CD1c-positive myeloid dendritic cell (primary cell): ENCODE results near the gene VWA8.

Experiments
- DNase-seq: peaks from one replicate; pipeline ENCODE4 v3.0.0-alpha.2; 2016; ENCODE audit errors: extremely low spot score

VWA8 gene

DNA sequence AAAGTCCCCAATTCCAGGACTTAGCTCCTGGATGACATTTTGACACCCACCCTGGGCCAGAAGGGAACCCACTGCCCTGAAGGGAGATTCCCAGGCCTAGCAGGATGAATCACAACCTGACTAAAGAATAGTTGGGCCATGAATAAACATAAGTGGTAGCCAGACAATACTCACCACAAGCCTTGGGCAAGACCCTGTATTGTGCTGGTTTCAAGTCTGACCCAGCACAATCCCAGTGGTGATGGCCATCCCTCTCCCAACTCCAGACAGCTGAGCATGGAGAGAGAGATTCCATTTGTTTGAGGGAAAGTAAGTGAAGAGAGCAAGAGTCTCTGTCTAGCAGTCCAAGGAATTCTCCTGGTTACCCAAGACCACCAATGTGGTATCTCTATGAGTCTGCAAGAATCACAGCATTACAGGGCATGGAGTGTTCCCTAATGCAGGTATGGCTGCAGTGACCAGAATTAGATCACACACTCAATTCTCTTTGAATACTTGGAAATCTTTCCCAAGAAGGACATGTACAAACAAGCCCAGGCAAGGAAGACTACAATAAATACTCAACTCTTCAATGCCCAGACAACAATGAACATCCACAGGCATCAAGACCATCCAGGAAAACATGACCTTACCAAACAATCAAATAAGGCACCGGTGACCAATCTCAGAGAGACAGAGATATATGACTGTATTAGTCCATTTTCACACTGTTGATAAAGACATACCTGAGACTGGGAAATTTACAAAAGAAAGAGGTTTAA, 158.0 kb downstream of the VWA8 start:
- DNase-seq: no peak

DNA sequence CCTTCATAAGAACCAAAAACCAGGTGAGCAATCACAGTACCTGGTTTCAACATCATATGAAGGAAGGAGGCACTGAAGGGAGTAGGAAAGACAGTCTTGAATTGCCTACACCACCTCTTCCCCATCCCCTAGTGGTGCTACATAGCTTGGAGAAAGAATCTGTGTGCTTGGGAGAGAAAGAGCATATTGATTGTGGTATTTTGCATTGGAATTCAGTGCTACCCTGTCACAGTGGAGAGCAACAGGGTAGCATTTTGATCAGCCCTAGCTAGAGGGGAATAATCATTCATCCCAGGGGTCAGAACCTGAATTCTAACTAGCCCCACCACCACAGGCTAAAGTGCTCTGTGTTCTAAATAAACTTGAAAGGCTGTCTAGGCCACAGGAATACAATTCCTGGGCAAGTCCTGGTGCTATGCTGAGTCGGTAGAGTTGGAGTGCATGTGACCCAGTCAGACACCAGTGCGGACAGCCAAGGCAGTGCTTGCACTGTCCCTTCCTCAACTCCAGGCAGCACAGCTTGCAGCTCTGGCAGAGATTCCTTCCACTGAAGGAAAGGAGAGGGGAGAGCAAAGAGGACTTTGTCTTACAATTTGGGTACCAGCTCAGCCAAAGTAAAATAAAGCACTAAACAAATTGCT, 158.7 kb downstream of the VWA8 start:
- DNase-seq: no peak

DNA sequence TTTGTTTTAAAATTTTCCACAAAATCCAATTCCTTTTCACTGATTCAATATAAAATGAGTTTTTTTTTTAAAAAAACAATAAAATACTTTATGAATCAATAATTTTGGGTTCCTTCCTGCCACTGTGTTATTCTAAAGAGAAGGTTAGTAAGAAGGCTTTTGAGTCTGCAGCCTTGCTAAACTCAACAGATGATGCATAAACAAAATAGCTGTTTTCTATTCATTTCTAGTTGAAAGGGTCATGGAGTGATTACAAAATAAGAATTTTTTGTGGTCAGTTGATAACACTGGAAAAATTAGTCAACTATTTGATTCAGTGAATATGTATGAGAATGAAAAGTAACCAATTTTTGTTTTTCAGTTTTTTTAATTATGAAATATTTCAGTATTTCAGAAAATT, 169.9 kb downstream of the VWA8 start:
- DNase-seq: no peak

DNA sequence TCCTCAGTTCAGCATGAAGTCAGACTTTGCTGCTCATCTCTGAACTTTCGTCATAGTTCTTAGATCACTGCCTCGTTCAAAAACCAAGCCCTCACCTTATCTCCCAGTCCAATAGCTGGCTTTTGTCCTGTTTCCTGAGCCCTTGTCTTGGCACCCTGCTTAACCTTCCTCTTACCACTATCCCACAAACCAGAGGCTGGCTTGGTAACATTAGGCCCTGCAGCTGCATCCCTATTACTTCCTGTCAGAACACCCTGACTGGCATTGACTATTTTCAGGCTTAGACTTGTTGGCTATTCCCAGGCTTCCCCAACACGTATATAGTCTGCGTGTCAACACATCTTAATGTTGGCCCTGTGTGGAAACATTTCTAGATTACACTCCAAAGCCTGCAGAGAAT, 172.4 kb downstream of the VWA8 start:
- DNase-seq: no peak

DNA sequence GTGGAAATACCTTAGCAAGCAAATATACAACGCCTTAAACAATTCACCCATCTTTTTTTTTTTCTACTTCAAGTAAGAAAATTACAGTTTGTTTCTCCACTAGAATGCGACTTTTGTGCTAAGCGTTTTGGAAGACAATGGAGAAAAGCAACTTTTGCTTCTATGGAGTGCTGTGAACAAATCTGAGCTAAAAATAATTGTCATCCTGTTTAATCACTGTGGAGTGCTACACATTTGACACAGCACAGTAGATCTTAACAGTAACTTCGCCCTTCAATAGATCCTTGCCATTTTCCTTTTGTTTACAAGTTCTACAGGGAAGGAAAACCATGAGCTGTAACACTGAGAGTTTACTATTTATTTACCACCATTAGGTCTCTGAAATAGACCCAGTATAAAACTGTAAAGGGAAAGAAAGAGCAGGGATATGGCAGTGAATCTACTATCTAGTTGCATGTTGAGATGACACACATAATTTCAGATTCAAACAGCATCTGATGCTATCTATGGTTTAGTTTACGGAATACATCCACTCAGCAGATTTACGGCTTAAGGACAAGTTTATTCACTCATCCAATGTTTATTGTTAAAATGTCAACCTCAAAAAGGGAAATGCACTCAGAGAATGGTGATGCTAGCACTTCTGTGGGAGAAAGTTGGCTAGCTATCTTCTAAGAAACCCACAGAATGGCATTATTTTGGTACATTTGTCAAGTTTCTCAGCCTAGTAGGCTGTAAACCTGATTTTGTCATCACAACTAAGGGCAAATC, 175.3 kb downstream of the VWA8 start:
- no peak for DNase-seq

DNA sequence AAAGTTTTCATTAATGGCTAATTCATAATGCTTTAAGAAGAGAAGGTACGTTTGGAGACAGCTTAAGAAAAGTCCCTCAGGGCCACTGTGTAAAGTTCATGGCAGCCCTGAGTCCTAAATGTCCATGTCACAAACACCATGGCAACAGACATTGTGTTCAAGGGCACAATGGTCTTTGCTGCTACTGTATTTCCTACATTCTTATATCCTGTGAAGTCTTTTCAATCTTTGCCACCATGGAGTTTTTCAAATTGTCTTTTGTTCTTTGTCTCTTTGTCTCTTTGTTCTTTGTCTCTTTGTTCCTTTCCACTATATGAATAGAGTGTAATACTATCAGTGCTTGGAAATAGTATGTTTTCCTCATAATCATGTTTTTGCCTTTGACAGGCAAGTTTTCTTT, 178.8 kb downstream of the VWA8 start:
- DNase-seq: no peak

DNA sequence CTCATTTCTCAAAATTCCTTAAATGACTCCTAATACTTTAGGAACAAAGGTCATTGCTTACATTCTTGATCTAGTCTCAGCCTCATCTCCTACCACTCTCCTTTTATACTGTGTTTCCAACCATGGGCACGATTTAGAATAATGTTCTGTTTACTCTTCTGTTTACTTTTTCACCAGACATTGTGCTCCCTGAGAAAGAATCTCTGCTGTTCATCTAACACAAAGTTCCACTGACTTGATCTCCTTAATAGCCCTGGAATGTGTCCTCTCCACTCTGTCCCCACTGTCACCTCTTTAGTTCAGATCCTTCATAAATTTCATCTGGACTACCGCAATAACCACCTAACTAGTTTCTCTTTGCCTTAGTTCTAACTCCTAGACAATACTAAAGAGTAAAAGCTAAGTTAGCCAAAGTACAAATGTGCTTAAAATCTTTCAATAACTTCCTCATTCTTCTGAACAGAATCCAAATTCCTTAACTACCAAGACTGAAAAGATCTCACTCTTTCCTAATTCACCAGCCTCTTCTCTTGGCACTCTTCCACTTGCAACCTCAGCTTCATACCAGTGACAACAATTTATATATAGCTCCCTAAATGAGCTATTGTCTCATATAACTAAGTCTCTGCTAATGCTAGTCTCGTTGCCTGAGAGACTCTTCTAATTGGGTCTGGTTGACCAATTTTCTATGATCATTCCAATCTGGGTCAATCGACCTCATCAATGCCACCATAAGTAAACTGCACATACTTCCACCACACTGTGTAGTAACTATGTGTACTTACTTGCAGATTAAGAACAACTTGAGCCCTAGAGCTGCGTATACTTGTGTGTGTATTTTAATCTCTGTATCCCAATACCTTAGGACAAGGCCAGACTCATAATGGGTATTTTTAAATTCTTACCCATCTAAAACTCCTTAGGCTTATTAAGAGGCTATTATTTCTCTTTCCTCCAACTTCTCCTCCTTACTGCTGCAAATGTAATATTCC, 179.9 kb downstream of the VWA8 start:
- no peak for DNase-seq

DNA sequence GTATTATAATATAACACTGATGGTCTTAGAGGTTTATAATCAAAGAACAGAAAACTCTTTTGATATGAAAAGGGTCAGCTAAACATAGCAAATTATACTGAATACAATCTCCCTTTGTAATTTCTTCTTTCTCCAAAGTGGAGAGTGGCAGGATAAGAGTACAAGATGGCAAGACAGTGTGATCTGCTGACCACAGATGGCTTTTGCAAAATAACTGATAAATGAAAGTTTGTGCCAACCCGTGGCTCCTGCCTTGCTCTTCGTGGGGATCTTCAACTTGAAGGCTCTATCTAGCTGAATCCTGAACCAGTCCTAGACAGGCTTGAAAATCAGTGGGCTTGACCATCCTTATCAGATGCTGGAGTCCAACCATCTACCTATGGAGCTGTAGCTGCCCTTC, 185.7 kb downstream of the VWA8 start:
- no peak for DNase-seq

DNA sequence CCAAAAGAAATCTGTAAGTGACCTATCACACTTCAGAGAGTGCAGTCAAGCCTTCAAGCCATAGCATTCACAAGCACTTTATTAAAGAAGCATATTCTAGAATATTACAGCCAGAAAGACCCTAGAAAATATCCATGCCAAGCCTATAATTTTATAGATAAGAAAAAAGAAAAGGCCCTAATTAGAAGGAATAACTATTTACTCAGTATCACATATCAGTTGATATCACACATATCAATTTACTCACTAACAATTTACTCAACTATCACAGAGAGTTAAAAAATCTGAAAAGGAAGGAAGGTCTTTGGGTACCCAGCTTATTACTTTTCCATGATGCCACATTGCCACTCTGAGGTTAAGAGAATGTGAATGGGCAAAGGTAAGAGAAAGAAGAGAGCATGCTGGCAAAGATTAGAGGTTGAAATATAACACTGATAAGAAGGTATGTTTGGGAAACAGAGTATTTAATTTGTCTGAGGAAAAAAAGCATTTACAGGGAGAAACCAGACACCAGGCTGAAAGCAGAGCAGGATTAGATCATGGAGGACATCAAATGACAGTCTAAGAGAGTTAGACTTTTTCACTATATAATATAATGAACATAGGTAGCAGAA, 186.2 kb downstream of the VWA8 start:
- no peak for DNase-seq

DNA sequence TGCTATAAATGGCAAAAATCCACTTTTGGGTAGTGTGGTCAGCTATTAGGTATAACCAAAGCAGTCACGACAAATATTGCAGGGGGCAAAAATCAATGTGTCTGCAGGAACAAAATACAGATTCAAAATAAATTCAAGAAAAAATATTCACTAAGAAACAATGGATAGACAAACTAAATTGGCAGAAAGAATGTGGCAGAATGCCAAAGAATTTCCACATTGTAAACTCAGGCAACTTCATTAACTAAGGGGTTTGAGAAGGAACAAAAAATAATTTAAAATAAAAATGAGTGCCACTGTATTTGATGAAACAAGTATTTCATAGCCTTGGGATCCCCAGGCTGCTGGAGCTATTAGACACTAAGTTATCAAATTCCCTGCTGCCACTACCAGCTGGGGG, 193.1 kb downstream of the VWA8 start:
- no peak for DNase-seq

DNA sequence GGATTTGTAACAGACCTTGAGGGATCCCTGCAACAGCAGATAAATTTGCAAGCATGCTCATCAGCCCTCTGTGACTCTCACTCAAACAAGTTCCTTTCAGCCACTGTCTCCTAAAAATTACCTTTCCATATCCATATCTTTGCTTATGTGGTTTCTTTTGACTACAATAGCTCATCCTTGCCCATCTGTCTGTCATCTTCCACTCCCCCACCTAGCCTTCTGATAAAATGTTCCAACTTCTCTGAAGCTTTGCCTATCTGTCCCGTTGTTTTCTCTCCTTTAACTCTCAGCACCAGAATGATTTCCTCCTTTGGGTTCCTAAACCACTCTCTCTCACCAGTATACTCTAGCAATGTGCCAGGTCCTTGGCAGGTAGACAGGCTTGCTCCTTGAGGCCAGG, 194.5 kb downstream of the VWA8 start:
- no peak for DNase-seq

DNA sequence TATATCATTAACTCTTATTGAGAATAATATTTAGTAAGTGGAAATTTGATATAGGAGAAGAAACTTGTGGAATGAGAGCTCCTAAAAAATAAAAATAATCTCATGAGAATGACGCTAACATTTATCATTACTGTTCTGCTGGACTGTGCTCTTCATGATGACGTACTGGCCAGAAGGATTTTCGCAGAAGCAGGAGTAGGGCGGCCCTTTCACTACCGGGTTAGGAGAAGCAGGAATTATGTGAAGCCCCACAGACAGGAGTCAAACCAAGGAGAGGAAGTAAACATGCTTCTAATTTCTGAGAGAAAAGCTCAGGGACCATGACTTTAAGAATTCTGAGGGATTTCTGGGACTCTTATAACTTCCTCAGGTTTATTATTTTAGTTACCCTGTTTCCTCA, 195.1 kb downstream of the VWA8 start:
- no peak for DNase-seq

DNA sequence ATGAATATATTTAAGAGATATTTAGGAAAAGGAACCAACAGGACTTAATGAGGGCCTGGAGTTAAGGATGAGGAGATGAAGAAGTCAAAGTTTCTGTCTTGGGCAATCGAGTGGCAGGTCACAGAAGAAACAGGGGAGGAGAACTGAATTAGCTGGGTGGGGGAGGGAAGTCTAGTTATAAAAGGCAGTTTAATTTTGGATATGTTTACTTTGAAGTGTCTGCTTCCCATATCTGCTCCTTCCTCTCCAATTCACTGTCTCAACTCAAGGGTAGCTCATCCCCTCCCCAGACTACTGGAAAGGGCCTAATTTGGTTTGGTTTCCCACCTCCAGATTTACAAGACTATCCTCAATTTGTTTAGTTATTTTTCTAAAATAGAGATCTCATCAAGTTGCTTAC, 195.9 kb downstream of the VWA8 start:
- DNase-seq: no peak

DNA sequence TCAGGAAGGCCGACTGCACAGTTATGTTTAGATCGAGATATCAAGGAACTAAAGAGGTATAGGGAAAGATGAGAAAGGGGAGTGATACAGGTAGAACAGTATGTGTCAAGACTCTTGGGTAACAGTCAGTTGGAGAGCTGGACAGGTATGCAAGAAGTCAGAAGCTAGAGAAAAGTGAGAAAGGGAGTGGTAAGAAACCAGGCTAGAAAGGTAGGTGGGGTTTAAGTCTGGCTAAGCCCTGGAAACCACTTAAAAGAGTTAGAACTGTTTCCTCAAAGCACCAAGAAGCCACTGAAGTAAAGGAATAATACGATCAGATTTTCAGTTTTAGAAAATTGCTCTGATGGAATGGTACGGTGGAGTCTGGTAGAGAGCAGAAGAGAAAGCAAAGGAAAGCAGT, 196.4 kb downstream of the VWA8 start:
- no peak for DNase-seq

DNA sequence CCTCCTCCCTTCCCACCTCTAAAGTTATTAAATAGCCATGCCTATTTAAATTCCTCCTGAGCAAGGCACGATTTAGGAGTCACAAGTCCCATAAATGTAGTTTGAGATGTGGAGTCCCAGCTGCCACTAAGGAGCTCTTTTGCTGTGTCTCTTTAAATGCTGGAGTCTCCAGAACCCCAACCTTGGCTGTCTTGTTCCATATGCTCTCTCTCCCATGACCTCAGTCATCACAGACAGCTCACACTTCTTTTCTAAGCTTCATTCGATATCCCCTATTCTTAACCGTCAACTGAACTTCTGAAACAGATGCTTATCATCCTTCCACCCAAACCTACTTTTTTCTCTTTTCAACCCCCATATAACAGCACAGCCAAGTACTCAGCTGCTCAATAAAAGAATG, 197.1 kb downstream of the VWA8 start:
- DNase-seq: no peak

DNA sequence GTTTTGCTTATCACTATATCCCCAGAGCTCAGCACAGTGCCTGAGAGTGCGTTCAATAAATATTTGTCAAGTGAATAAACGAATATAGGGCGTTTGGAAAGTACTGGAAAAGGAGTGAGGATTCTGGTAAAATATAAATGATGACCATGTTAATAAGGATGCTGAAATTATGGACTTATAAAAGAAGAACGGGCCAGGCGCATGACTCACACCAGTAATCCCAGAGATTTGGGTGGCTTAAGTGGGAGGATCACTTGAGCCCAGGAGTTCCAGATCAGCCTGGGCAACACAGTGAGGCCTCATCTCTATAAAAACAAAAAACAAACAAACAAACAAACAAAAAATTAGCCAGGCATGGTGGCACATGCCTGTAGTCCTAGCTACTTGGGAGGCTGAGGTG, 198.1 kb downstream of the VWA8 start:
- DNase-seq: no peak

DNA sequence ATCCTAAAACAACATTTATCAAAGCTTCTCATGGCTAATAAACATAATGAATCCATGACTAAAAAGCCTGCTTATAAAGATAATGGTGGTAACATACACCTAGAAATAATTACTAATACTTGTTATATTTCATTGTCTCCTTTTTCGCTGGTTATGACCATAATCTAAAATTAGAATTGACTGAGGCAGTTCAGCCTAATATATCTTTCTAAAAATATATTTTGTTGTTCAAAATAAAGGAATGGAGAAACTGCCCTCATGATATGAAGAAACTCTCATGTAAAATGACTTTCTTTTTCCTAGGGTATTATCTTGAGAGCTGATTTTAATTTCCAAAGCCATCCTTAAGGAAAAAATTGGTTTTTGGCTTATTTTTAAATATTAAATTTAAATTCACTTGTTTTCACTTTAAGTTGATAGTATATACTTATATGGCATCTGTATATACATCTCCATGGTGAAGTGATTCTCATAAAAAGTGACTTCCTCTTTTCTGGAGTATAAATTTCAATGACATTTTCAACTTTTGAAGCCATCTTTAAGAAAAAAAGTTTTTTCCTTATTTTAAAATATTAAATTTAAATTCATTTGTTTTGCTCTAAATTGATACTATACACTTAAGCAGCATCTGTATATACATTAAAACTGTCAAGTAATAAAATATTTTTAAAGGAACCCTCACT, 204.6 kb downstream of the VWA8 start:
- peak; percentile 13 for DNase-seq

DNA sequence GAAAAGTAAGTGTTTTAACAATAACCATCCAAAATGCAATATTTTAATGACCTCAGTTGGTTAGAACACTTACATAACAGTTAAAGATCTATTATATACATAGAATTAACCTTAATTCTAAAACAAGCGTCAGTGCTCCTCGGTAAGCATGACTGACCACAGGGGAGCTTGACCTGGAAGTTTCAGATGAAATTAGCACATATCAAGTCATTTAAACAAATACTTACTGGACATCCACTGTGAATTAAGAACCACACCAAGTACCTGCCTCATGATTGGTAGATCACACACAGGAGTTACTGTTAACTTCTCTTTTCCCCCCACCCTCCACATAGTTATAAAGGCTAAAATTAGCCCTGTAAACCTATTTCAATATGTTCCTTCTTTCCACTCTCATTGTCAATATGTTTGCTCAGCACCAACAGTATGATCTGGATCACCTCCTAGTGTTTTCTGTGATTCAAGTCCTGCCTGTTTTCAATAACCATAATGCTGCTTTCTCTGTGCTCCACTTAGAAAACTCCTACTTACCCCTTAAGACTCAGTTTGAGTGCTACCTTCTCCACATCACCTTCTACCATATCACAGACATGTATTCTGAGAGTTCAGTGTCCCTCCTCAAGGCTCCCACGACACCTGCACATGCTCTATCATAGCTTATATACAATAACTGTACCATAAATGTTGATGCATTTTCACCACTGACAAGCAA, 209.0 kb downstream of the VWA8 start:
- no peak for DNase-seq

DNA sequence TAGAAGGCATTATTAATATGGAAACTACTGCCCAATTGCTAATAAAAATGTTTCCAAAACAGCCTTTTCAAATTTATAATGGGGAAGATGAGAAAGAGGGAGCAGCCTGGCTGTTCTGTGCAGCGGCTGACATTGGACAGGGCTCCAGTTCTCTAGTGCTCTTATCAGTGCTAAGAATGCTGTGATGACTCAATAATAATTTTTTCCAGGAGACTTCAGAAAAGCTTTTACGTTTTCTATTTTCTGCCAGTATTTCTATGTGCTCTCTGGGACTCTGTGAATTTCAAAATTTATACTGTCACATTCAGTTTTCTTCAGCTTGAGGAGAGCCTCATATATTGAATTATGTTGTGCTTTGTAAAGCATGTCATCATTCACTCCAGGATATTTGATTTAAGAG, 209.6 kb downstream of the VWA8 start:
- DNase-seq: no peak

DNA sequence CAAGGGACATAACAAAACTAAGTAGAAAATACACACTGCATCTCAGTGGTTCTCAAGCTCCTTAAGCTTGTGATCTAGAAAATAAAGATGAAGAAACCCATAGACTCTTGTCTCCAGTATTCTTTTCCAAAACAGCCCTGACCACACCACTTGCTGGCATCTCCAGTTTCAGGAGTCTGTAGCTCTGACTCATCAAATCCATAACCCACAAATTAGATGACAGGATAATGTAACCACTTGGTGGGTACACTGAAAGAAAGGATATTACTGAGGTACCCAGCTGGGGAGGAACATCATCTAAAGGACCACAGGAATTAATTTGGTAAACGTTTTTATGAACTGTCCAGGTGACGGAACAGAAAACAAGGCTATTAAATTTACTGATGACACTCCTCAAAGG, 214.7 kb downstream of the VWA8 start:
- no peak for DNase-seq
